GF-D8 (cell line): Measurements from ENCODE around the gene PEPD.

Experiments
- DNase-seq: peaks from one replicate; lab custom pipeline; 2025; lab: John Stamatoyannopoulos, UW

The PEPD gene

DNA sequence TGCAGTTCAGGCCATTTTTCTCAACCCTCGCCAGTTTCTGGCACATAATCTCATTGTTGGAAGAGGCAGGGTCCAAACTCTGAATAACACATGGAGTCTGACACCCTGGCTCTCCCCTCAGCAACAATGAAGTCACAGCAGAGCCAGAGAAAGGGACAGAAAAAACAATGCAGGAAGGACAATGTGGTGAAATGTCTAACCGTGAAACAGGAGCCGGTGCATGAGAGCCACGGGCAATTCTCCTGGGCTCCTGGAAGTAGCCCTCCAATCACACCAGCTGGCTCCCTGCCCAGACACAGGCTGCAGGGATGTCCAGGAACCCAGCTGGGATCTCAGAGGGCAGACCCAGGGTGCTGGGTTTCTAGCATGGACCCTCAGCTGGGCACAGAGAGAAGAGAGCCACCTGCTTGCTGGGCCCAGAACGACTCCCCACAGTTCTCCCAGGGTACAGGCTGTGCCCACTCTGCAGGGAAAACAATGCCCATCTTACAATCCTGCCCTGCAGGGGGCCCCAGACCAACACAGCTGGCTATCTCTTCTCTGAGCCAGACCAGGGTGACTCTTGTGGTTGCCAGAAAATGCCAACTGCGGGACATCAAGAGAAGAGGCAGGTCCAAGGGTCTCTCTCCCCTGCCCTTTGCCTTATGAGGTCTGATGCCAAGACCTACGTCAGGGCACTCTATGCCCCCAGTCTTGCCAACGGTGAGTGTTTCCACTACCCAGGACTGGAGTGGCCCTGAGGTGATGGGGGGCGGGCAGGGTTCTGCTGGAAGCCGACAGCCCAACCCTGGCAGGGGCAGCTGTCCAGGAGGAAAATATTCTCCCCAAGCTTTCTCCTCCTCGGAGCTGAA is 83.5 kb downstream of the PEPD start:
- DNase-seq = no peak

GRCh38 chr19:33437393-33437820 is 84.2 kb downstream of the PEPD start:
- no peak for DNase-seq

- no peak for DNase-seq
Measured at GRCh38 chr19:33436360-33437345, 84.9 kb downstream of the PEPD start.

GRCh38 chr19:33435706-33436359 is 85.8 kb downstream of the PEPD start:
- no peak for DNase-seq

DNA sequence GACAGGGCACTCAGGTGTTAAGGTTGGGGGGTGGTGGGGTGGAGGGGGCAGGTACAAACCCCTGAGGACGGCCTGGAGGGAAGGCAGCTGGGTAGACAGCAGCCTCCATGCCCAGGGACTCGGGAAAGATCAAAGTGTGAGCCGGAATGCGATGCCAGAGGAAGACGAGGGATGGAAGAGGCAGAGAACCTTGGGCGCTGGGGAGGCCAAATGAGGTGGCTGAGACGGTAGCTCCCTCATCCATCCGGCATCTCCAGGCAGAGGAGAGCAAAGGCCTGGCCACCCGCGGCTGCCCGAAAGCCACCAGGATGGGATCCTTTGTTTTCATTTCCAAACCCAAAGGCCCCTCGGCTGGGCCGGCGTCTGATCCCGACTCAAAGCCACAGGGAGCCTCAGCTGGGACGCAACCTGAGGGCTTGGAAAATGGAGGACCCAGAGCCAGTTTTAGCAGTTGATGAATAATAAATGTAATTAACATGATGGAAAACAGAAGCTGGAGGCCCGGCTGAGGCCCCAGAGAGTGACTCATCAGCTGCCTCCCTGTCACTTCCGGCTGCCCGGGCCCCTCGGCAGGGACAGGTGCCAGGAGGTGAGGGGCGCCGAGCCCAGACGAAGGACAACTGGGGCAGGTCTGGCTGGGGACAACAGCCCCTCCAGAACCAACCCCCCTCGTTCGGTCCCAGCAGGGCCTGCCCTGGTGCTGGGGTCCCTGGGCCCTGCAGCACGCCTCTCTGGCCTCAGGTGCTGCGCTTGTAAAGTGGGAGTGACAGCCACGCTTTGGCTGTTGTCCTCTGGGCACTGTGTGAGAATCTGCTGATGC is 86.5 kb downstream of the PEPD start:
- no peak for DNase-seq

DNA sequence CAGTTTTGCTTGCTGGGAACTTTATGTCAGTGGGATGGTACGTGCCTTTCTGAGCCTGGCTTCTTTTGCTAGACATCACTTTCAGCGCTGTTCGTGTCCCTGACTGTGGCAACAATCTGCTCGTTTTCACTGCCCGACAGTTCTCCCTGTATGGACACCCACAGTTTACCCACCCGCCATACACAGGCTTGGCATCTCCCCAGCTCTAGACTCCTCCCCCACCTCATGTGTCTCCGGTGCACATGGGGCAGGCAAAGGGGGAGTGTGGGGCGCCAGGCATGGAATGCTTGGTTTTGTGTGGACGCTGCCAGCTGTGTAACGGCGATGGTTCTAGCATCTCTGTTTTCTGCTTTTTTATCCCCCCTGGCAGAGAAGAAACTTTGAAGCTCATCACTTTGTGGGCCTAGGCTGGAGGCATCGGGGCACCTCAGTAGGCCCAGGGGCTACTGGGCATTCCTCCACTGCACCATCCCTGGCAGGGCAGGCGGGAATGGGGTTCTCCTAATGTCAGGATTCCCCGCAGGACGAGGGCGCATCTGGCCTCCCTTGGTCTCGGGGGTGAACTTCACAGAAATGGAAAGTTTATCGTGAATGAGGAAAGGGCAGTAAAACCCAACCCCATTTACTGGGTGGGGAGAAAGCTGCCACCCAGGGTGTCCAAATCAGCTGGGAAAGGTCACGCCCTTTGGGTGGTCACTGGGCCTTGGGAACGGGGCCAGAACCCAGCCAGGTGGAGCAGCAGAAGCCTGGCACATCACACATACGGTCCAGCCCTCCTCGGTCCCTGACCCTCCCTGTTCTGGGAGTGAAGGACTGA is 87.3 kb downstream of the PEPD start:
- DNase-seq = no peak

- no peak for DNase-seq
Measured at GRCh38 chr19:33432446-33433170, 89.0 kb downstream of the PEPD start.

DNA sequence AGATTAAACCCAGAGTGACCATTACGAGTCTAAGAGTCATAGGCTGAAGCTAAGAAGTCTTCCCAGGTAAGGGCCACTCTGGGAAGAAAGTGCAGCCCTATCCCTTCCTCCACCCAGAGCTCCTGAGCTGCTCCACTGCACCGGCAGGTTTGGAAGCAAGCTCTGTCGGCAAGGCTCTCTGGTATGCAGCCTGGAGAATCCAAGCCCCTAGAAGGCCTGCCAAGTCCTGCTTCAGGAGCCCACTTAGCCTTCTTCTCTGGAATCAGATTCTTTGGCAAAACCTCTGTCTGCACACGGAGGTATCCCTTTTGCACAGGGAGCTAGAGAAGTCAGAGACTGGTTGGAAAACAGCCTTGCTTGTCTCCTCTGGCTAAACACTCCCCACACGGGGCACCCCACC is 89.6 kb downstream of the PEPD start:
- no peak for DNase-seq

DNA sequence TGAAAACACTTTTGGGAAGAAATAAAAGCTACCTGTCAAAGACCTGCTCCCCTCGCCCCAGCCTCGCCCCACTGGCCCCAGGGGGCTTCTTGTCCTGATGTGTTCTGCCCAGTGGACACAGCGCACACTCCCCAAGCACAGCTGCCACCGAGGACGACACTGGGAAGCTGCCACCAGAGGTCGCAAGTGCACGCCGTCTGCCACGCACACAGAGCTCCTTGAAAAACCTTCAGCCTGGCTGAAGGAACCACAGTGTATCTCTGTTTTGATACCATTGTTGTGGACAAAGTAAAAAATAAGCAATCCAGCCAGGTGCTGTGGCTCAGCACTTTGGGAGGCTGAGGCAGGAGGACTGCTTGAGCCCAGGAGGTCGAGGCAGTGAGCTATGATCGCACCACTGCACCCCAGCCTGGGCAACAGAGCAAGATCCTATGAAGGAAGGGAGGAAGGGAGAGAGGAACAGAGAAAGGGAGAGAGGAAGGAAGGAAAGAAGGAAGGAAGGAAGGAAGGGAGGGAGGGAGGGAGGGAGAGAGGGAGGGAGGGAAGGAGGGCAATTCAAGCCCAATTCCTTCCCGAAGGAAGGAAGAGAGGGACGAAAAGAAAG is 90.8 kb downstream of the PEPD start:
- no peak for DNase-seq

GRCh38 chr19:33429891-33430673 is 91.5 kb downstream of the PEPD start:
- no peak for DNase-seq

- DNase-seq = no peak
Measured at GRCh38 chr19:33428627-33429125, 92.9 kb downstream of the PEPD start.

DNA sequence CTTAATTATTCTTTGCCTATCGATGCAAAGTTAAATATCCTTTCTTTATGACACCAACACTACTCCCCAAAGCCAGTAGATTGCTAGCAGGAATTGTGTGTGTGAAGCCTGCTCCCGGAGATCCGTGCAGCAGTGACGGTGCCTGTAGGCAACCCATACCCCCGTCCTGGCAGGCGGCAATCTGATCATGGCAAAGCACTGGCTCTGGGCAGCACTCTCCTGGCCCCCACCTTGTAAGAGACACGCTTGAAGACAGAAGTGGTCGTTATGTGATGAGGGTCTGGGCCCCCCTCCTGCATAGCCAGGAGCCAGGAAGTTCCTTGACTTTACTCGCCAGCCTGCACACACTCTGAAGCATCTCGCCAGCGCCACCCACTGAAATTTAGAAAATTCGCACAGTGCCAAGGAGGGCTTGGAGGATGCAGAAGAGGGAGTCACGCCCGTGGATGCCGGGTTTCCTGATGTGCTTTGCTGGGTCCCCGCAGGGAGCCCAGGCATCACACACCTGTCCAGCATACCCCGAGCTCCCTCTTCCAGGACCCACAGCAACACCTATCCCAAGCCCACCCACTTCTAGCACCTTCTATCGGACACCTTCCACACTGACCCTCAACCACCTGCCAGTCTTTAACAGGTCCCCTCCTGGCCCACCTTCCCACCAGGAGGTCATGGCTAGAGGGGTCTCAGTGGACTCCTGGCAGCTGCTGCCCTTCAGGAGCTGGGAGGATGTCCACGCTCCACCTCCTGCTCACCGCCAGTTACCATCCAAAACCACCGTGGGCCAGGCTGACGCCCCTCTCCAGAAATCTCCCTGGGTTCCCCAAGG is 93.6 kb downstream of the PEPD start:
- DNase-seq = no peak

DNA sequence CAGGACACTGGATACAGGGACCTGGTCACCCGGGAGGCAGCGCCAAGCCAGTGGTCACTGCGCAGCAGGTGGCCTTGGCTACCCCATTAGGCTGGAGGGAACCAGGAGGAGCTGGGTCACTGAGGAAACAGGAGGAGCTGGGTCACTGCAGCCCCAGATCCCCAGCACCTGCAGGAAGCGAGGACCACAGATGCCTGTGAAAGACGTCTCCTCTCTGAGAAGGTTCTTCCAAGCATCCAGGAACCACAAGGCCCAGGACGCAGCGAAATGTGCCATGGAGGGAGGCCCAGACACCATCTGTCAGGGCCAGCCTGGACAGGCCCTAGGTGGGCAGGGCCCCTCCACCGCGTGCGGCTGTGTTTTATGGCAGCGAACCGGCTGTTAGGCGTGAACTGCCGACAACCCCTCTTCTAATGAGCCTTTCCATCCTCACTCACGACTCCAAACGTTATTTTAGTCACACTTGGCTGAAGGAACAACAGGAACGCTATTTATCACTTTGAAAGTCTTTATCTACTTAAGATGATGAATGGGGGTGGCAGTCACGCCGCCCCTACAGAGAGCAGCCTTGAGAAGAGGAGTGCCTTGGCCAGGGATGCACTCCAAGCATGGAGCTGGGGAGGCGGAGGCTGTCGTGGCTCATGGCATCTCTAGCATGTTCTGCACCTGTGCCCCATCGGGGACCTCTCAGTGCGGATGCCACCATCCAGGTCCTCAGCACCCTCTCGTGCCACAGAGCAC is 94.8 kb downstream of the PEPD start:
- no peak for DNase-seq

- DNase-seq = no peak
Measured at GRCh38 chr19:33424181-33424580, 97.4 kb downstream of the PEPD start.

- no peak for DNase-seq
Measured at GRCh38 chr19:33422369-33423180, 99.0 kb downstream of the PEPD start.

GRCh38 chr19:33421368-33421767 is 100.2 kb downstream of the PEPD start:
- no peak for DNase-seq
